AG08396 (cell line): ENCODE results near the gene NPFFR1.
"Not testable (repeated sequence)": the region's sequence is repeated elsewhere in the genome, so short reads cannot be mapped to it uniquely, and the experiment has no call there.

Source experiments
- DNase-seq: peaks from one replicate; pipeline ENCODE4 v3.0.0; 2012; ENCODE audit warnings: low spot score, mixed read lengths

The NPFFR1 gene

DNA sequence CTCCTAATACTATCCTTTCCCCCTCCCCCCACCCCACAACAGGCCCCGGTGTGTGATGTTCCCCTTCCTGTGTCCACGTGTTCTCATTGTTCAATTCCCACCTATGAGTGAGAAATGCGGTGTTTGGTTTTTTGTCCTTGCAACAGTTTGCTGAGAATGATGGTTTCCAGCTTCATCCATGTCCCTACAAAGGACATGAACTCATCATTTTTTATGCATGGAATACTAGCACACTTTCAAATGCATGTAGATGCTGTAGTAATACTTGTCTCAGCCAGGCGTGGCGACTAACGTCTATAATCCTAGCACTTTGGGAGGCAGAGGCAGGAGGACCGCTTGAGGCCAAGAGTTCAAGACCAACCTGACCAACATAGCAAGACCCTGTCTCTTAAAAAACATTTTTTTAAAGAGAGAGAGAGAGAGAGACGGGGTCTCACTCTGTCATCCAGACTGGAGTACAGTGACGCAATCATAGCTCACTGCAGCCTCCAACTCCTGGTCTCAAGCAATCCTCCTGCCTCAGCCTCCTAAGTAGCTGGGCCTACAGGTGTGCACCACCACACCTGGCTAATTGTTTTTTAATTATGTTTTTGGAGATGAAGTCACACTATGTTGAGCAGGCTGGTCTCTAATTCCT is 60.9 kb downstream of the NPFFR1 start:
- DNase-seq = not testable (repeated sequence)

- DNase-seq = no peak
These were observed 61.4 kb downstream of the NPFFR1 start for GRCh38 chr10:70222340-70222794.

DNA sequence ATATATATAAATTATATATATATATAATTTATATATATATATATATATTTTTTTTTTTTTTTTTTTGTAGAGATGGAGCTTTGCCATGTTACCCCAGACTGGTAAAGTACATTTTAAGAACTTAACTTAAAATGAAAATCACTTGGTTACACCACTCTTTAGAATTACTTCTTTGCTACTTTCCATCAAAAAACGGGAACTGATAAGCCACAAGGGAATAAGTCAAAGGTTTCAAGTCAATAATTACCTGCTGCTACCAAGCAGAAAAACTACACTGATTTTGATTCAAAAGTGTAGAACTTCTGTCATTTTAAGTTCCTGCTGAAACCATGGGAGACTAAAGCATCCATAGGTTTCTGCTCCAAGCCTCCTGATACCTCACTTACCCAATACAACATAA is 62.8 kb downstream of the NPFFR1 start:
- DNase-seq = no peak

DNA sequence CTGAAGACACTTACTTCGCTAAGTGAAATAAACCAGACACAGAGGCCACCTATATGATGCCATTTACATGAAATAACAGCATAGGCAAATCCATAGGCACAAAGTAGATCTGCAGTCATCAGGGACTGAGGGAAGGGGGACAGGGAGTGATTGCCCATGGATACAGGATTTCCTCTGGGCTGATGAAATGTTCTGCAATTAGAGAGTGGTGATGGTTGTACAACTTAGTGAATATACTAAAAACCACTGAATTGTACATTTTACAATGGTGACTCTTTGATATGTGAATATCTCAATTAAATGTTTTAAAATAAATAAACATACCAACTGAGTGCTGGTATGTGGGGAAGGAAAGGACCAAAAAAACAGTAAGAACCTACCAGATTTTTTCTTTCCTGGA is 70.9 kb downstream of the NPFFR1 start:
- no peak for DNase-seq

DNA sequence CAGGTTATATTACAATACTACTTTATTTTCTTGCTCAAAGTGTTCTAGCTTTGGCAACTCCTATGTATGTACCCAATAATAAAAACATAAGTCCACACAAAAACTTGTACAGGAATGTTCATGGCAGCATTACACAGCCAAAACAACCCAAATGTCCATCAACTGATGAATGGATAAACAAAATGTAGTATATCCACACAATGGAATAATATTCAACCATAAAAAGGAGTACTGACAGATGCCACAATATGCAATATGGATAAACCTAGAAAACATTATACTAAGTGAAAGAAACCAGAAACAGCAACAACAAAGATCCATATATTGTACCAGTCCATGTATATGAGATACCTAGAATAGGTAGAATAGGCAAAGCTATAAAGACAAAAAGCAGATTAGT is 71.5 kb downstream of the NPFFR1 start:
- no peak for DNase-seq

GRCh38 chr10:70206762-70207161 is 77.0 kb downstream of the NPFFR1 start:
- no peak for DNase-seq

DNA sequence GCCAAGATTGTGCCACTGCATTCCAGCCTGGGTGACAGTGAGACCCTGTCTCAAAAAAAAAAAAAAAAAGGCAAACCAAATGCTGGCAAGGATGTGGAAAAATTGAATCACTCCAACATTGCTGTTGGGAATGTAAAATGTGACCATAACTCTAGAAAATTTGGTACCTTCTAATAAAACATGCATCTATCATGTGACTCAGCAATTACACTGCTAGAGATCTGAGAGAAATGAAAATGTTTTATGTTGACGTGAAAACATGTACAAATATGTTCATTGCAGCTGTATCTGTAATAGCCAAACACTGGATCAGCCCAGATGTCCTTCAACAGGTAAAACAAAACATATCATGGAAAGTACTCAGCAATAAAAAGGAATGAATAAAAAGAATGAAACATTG is 82.7 kb downstream of the NPFFR1 start:
- no peak for DNase-seq

DNA sequence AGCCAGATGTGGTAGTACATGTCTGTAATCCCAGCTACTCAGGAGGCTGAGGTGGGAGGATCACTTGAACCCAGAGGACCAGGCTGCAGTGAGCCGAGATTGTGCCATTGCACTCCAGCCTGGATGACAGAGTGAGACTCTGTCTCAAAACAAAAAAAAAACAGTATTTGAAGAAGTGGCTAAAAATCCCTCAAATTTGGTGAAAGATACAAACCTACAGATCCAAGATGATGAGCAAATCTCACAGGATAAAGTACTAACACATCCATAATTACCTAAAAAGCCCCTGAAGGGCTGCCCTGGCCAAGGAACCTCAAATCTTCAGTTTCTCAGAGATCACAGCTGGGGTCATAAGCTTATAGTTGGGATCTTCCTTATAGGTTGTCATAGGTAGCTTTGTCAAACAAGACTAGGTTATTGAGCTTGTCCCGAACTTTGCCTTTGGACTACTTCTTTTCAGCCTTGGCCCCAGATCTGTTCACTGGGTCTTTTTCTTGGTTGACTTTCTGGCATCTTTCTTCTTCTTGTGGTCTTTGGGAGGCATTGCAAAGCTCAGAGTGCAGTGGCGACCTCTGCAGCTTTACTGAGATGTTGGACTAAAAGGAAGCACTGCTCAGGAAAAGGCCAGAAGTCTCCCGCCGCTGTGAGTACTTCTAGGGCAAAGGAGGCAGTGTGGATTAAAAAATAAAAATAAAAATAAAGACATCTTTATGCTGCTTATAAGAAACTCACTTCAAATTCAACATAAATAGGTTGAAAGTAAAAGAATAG is 84.9 kb downstream of the NPFFR1 start:
- DNase-seq = no peak
